ENCODE results near the gene C4orf50. TPM values are rescaled to one million over a fixed set of nuclear protein-coding genes. Genes with fewer than 3 reads are reported as not detected.

The C4orf50 gene
- total and polyA plus RNA-seq, 11 donors = 0.05 to 0.11 TPM; not detected in 9

- DNase-seq (no peak), ATAC-seq (no peak)
- intact Hi-C loops (cut with DNase I) = no loop called here
- 81 to 83% (median 82%) methylated on average over 5 of the region's 5 CpGs for WGBS, 4 donors
- no peaks in the 10 kb centered on the region for H3K4me1 ChIP-seq
- TF ChIP-seq POLR2A (IDR thresholded peaks at IDR 0.05) (no peak), CTCF (IDR thresholded peaks at IDR 0.05) (no peak)
- no peak overlapping the region for H3K4me3 ChIP-seq
- H3K36me3 ChIP-seq = no peaks in the 10 kb centered on the region
- H3K9me3 ChIP-seq = no peaks in the 10 kb centered on the region
- no peak overlapping the region for H3K27ac ChIP-seq
- H3K27me3 ChIP-seq = peaks cover 0 to 56% (median 8%) of the 10 kb centered on the region in 9 donors
These were observed 48.9 kb downstream of the C4orf50 start for GRCh38 chr4:5969336-5969735.

GRCh38 chr4:5968246-5968645 is 50.0 kb downstream of the C4orf50 start:
- no peak for DNase-seq
- H3K9me3 ChIP-seq = no peaks in the 10 kb centered on the region
- 93 to 96% (median 93%) methylated on average over 10 of the region's 10 CpGs for WGBS, 4 donors
- H3K27me3 ChIP-seq = peaks cover 0 to 46% (median 4%) of the 10 kb centered on the region in 9 donors
- H3K36me3 ChIP-seq = no peaks in the 10 kb centered on the region
- H3K4me3 ChIP-seq = no peak overlapping the region
- H3K27ac ChIP-seq = no peak overlapping the region
- no peak for TF ChIP-seq POLR2A (IDR thresholded peaks at IDR 0.05)
- TF ChIP-seq CTCF (IDR thresholded peaks at IDR 0.05) = no peak
- H3K4me1 ChIP-seq = no peaks in the 10 kb centered on the region
- no peak for ATAC-seq
- intact Hi-C loops (cut with DNase I) = no loop called here

DNA sequence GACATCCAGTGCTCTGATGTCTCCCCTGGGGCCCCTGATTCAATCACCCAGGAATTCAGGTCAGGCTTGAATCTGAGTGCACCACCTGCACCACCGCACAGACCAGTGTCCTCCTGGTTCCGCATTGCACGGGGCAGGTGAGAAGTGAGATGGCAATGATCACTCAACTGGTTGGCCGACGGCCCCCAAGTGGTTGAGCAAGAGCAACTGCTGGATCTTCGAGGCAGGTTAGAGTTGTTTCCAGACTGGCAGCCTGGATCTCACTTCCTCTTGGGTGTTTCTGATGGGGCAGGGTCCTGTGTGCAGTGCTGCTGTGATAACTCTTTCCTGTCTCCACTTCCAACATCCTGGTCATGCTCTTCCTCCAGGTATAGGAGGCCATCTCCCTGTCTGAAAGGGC is 50.4 kb downstream of the C4orf50 start:
- intact Hi-C loops (cut with DNase I) = no loop called here
- Histone ChIP-seq H3K27ac (no peak overlapping the region), H3K4me1 (no peaks in the 10 kb centered on the region), H3K4me3 (no peak overlapping the region), H3K36me3 (no peaks in the 10 kb centered on the region), H3K27me3 (peaks cover 0 to 43% (median 4%) of the 10 kb centered on the region in 9 donors), H3K9me3 (no peaks in the 10 kb centered on the region)
- DNase-seq (no peak), ATAC-seq (no peak)
- TF ChIP-seq POLR2A (IDR thresholded peaks at IDR 0.05) = no peak
- TF ChIP-seq CTCF (IDR thresholded peaks at IDR 0.05) = no peak
- 40 to 71% (median 49%) methylated on average over 6 of the region's 6 CpGs for WGBS, 4 donors

DNA sequence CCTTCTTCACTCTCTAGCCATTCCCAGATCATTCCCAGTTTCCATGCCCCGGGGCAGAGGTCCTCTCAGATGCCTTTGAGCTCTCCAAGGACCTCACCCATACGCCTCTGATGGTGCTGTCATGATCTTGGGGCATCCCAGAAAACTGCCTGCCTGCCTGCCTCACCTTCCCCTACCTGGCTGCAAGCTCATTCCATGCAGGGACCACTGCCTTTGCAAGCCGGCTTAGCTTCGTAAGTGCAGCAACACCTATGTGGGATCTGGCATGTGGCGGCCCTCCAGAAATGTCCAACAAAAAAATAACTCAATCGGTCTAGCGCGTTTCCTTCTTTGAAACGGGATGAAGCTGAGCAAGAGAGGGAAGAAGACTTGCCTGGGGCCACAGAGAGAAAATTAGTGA is 53.0 kb downstream of the C4orf50 start:
- Histone ChIP-seq H3K27ac (no peak overlapping the region), H3K4me3 (no peak overlapping the region), H3K9me3 (no peaks in the 10 kb centered on the region), H3K27me3 (peaks cover 0 to 39% (median 3%) of the 10 kb centered on the region in 9 donors), H3K4me1 (no peaks in the 10 kb centered on the region), H3K36me3 (no peaks in the 10 kb centered on the region)
- ATAC-seq (no peak), DNase-seq (no peak)
- TF ChIP-seq CTCF (IDR thresholded peaks at IDR 0.05) = no peak
- no peak for TF ChIP-seq POLR2A (IDR thresholded peaks at IDR 0.05)
- intact Hi-C loops (cut with DNase I) = no loop called here
- 85 to 92% (median 89%) methylated on average over 8 to 9 of the region's 9 CpGs for WGBS, 4 donors

Data from heart left ventricle (tissue), 16 donors.